Keratinocyte (primary cell): Measurements from ENCODE around the gene USH1C. TPM values are rescaled to one million over a fixed set of nuclear protein-coding genes. Genes with fewer than 3 reads are reported as not detected.

Source experiments
- DNase-seq: peaks from one replicate; pipeline ENCODE4 v3.0.0-alpha.2; 2011; ENCODE audit warnings: low read depth, missing footprints, low spot score
- FAIRE-seq: peaks from 2 replicates; lab custom pipeline; 2011; peaks lifted over from hg19 to GRCh38; lab: Jason Lieb, UNC
- H2AFZ ChIP-seq: 2 replicates; pipeline ENCODE4 v1.6.0; 2012; ENCODE audit warnings: low read length, control low read depth, inconsistent platforms; ENCODE audit not compliant: control insufficient read depth
- H3K27ac ChIP-seq: 2 replicates; pipeline ENCODE4 v1.5.1; 2011; ENCODE audit warnings: low read length; ENCODE audit not compliant: control insufficient read depth, insufficient read depth
- H3K27me3 ChIP-seq: 3 replicates; pipeline ENCODE4 v1.6.0; 2011; ENCODE audit warnings: low read length; ENCODE audit not compliant: control insufficient read depth, insufficient read depth; ENCODE audit errors: extremely low read depth
- H3K36me3 ChIP-seq, 2 experiments: 2 replicates in 1 of 2; 3 replicates in 1 of 2; pipeline ENCODE4 v1.5.1; 2011; ENCODE audit warnings: low read length in 2 of 2, mild to moderate bottlenecking in 1 of 2; ENCODE audit not compliant: control insufficient read depth in 2 of 2, insufficient read depth in 2 of 2; ENCODE audit errors: extremely low read depth in 1 of 2
- H3K4me1 ChIP-seq: 3 replicates; pipeline ENCODE4 v1.5.1; 2011; ENCODE audit warnings: low read length; ENCODE audit not compliant: control insufficient read depth, insufficient read depth; ENCODE audit errors: extremely low read depth
- H3K4me2 ChIP-seq: 3 replicates; pipeline ENCODE4 v1.6.0; 2011; ENCODE audit warnings: low read depth, low read length; ENCODE audit not compliant: control insufficient read depth, insufficient read depth; ENCODE audit errors: extremely low read depth
- H3K4me3 ChIP-seq, 3 experiments: fragments of 200-600 bp in 1 of 3; sonication (generic) in 1 of 3; 2 replicates in 2 of 3; 3 replicates in 1 of 3; pipeline ENCODE4 v1.5.1; 2011 to 2016; ENCODE audit warnings: low read length in 3 of 3, mild to moderate bottlenecking in 3 of 3, control low read depth in 2 of 3, inconsistent platforms in 1 of 3, low read depth in 1 of 3, mixed read lengths in 1 of 3, mixed run types in 1 of 3, moderate library complexity in 1 of 3; ENCODE audit not compliant: control insufficient read depth in 2 of 3, insufficient read depth in 2 of 3; ENCODE audit errors: extremely low read depth in 1 of 3
- H3K79me2 ChIP-seq: 2 replicates; pipeline ENCODE4 v1.6.0; 2012; ENCODE audit warnings: low read length; ENCODE audit not compliant: control insufficient read depth, insufficient read depth
- H3K9ac ChIP-seq: 3 replicates; pipeline ENCODE4 v1.6.0; 2011; ENCODE audit warnings: low read length; ENCODE audit not compliant: control insufficient read depth, insufficient read depth; ENCODE audit errors: extremely low read depth
- H3K9me1 ChIP-seq: 3 replicates; pipeline ENCODE4 v1.6.0; 2011; ENCODE audit warnings: low read length; ENCODE audit not compliant: control insufficient read depth, insufficient read depth; ENCODE audit errors: extremely low read depth
- H3K9me3 ChIP-seq: 2 replicates; pipeline ENCODE4 v1.5.1; 2012; ENCODE audit warnings: low read depth, low read length; ENCODE audit not compliant: control insufficient read depth
- H4K20me1 ChIP-seq: 3 replicates; pipeline ENCODE4 v1.6.0; 2011; ENCODE audit warnings: low read length; ENCODE audit not compliant: control insufficient read depth, insufficient read depth; ENCODE audit errors: extremely low read depth
- CTCF ChIP-seq, 3 experiments: IDR thresholded peaks in 1 of 3; conservative IDR thresholded peaks in 1 of 3; optimal IDR thresholded peaks in 1 of 3; 2 replicates in 2 of 3; 3 replicates in 1 of 3; pipeline versions ENCODE3 to v1.5.1; 2011; ENCODE audit warnings: low read length in 3 of 3, mild to moderate bottlenecking in 3 of 3, moderate library complexity in 2 of 3, control low read depth in 1 of 3, inconsistent platforms in 1 of 3; ENCODE audit not compliant: insufficient read depth in 2 of 3; ENCODE audit errors: extremely low read depth in 1 of 3
- EZH2 ChIP-seq: IDR thresholded peaks from one replicate; pipeline ENCODE4 v1.6.1; 2012; ENCODE audit warnings: inconsistent platforms, mild to moderate bottlenecking, low read length, moderate library complexity
- dilution Hi-C: fragments of 300-500 bp; cut with MboI; formaldehyde crosslinking; loops from one replicate; pipeline ENCODE4 v1.7.0; 2020; ENCODE audit warnings: low sequenced_read_pairs; ENCODE audit not compliant: extremely low pct_ligation_motif_present
- polyA plus RNA-seq, 5 experiments: library from polyadenylated mRNA; depleted of rRNA in 3 of 5; stranded (reverse) in 3 of 5; stranded (forward) in 1 of 5; unstranded in 1 of 5; fragments of >200 nt; gene quantifications; 1 replicate in 1 of 5; 2 replicates in 3 of 5; 3 replicates in 1 of 5; pipeline versions ENCODE4 v1.2.1 to v1.2.3, GENCODE V29; 2011 to 2012; ENCODE audit warnings: missing spikeins in 2 of 5, low read depth in 1 of 5, low replicate concordance in 1 of 5

Gene USH1C
- polyA plus RNA-seq, 1 donor (not counting 4 experiments of a cell fraction or from before 2014, with no cell fraction given), result not detected

DNA sequence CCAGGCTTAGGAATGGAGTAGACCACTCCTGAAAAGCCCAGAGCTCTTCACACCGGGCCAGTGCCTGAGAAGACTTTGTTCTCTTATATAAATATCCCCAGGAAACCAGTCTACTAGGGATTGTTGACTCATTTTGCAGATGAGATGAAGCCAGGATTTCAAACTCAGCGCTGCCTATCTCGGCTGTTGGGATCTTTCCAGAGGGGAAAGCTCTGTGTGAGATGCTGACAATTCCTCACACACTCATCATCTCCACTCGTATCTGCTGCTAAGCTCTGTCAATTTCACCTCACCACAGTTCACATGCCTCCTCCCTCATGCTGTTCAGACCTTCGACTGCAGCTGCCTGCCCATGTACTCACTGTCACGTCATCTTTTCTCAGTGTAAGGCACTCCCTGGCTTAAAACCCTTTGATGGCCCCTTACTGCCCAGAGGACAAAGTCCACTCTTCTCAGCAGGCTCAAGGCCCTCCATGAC lies 12.5 kb downstream of the USH1C start:
- Histone ChIP-seq H3K4me2 (no peak overlapping the region), H3K9me3 (no peaks in the 10 kb centered on the region), H3K36me3 (no peaks in the 10 kb centered on the region), H3K4me1 (no peaks in the 10 kb centered on the region), H3K4me3 (no peak overlapping the region), H3K9ac (no peak overlapping the region), H2AFZ (no peak overlapping the region), H3K79me2 (no peaks in the 10 kb centered on the region), H3K27ac (no peak overlapping the region), H4K20me1 (no peaks in the 10 kb centered on the region), H3K27me3 (peaks cover 11% of the 10 kb centered on the region), H3K9me1 (no peaks in the 10 kb centered on the region)
- no peak for TF ChIP-seq EZH2
- TF ChIP-seq CTCF (optimal IDR thresholded peaks at IDR 0.05 in 1 of 3, IDR thresholded peaks at IDR 0.05 in 1 of 3, conservative IDR thresholded peaks at IDR 0.05 in 1 of 3; ENCODE audit: extremely low read depth in 1 of 3, insufficient read depth in 2 of 3, low read length in 3 of 3), result no peak
- dilution Hi-C loops, result no loop called here
- DNase-seq, result no peak
- FAIRE-seq, result no peak

- Histone ChIP-seq H3K9me3 (no peaks in the 10 kb centered on the region), H3K27ac (no peak overlapping the region), H3K36me3 (no peaks in the 10 kb centered on the region), H3K9ac (no peak overlapping the region), H3K9me1 (no peaks in the 10 kb centered on the region), H3K4me2 (no peak overlapping the region), H3K27me3 (peaks cover 11% of the 10 kb centered on the region), H3K4me3 (no peak overlapping the region), H3K4me1 (no peaks in the 10 kb centered on the region), H3K79me2 (no peaks in the 10 kb centered on the region), H2AFZ (no peak overlapping the region), H4K20me1 (no peaks in the 10 kb centered on the region)
- TF ChIP-seq CTCF (optimal IDR thresholded peaks at IDR 0.05 in 1 of 3, IDR thresholded peaks at IDR 0.05 in 1 of 3, conservative IDR thresholded peaks at IDR 0.05 in 1 of 3; ENCODE audit: extremely low read depth in 1 of 3, insufficient read depth in 2 of 3, low read length in 3 of 3) (no peak), EZH2 (no peak)
- no peak for FAIRE-seq
- dilution Hi-C loops, result no loop called here
- DNase-seq, result no peak
Measured at GRCh38 chr11:17531071-17531600, 13.1 kb downstream of the USH1C start.
